Fibroblast of the aortic adventitia (primary cell): ENCODE measurements around the gene ICAM2. TPM values are rescaled to one million over a fixed set of nuclear protein-coding genes. Genes with fewer than 3 reads are reported as not detected.
"Not testable (repeated sequence)": the region's sequence is repeated elsewhere in the genome, so short reads cannot be mapped to it uniquely, and the experiment has no call there.

Experiments used
- DNase-seq: peaks from one replicate; pipeline ENCODE4 v3.0.0-alpha.2; 2010; ENCODE audit warnings: low read depth
- H3K4me3 ChIP-seq: 2 replicates; pipeline ENCODE4 v1.5.1; 2011; ENCODE audit warnings: low read depth, mild to moderate bottlenecking, control low read depth, low read length, moderate library complexity
- CTCF ChIP-seq: IDR thresholded peaks from 2 replicates; pipeline ENCODE4 v1.5.1; 2011; ENCODE audit warnings: mild to moderate bottlenecking, low read length, control low read depth, inconsistent platforms; ENCODE audit not compliant: insufficient read depth
- total RNA-seq: library from RNA; depleted of rRNA; stranded (reverse); fragments of >200 nt; gene quantifications from 2 replicates; pipeline ENCODE4 v1.2.3, GENCODE V29; 2012; ENCODE audit warnings: low replicate concordance

Gene ICAM2
- total RNA-seq, 1 donor, result 2.6 TPM

GRCh38 chr17:64016231-64016784, 4.1 kb downstream of the ICAM2 start:
- TF ChIP-seq CTCF, result peak; percentile 42
- DNase-seq, result no peak
- no peak overlapping the region for H3K4me3 ChIP-seq

GRCh38 chr17:64015447-64015846, 5.0 kb downstream of the ICAM2 start:
- no peak for TF ChIP-seq CTCF

GRCh38 chr17:64009571-64010402, 10.6 kb downstream of the ICAM2 start:
- no peak overlapping the region for H3K4me3 ChIP-seq
- TF ChIP-seq CTCF, result no peak
- no peak for DNase-seq

More at GRCh38 chr17:64015447-64015846, 5.0 kb downstream of the ICAM2 start:
- DNase-seq, result no peak
- no peak overlapping the region for H3K4me3 ChIP-seq

GRCh38 chr17:64008830-64009229, 11.6 kb downstream of the ICAM2 start:
- no peak overlapping the region for H3K4me3 ChIP-seq
- TF ChIP-seq CTCF, result no peak
- no peak for DNase-seq

GRCh38 chr17:64008346-64008745, 12.1 kb downstream of the ICAM2 start:
- no peak overlapping the region for H3K4me3 ChIP-seq
- DNase-seq, result no peak
- TF ChIP-seq CTCF, result no peak

- TF ChIP-seq CTCF, result no peak
- H3K4me3 ChIP-seq, result no peak overlapping the region
- no peak for DNase-seq
Measured at GRCh38 chr17:64007838-64008282, 12.6 kb downstream of the ICAM2 start.

GRCh38 chr17:64007089-64007837, 13.2 kb downstream of the ICAM2 start:
- not testable (repeated sequence) for DNase-seq, H3K4me3 ChIP-seq
